Fibroblast of lung (primary cell): Measurements from ENCODE around the gene PSMG2. TPM values are rescaled to one million over a fixed set of nuclear protein-coding genes. Genes with fewer than 3 reads are reported as not detected.
A peak's percentile ranks its signal among the peaks of the same experiment; 100 is the strongest.

Source experiments
- DNase-seq, 2 donors: peaks; one replicate each; pipeline versions ENCODE4 v3.0.0 to v3.0.0-alpha.2; 2010; ENCODE audit warnings: low read depth in 2 of 2
- H2AFZ ChIP-seq: 2 replicates; pipeline ENCODE4 v1.5.1; 2012; ENCODE audit warnings: low read length, control low read depth, inconsistent platforms
- H3K27ac ChIP-seq: 2 replicates; pipeline ENCODE4 v1.5.1; 2011; ENCODE audit warnings: low read length, control low read depth; ENCODE audit not compliant: insufficient read depth
- H3K27me3 ChIP-seq: 2 replicates; pipeline ENCODE4 v1.5.1; 2011; ENCODE audit warnings: mild to moderate bottlenecking, low read length; ENCODE audit not compliant: control insufficient read depth, insufficient read depth
- H3K36me3 ChIP-seq: 2 replicates; pipeline ENCODE4 v1.5.1; 2011; ENCODE audit warnings: low read length; ENCODE audit not compliant: control insufficient read depth, insufficient read depth
- H3K4me1 ChIP-seq: 2 replicates; pipeline ENCODE4 v1.5.1; 2011; ENCODE audit warnings: low read length; ENCODE audit not compliant: control insufficient read depth, insufficient read depth; ENCODE audit errors: extremely low read depth
- H3K4me2 ChIP-seq: 2 replicates; pipeline ENCODE4 v1.5.1; 2011; ENCODE audit warnings: low read length, control low read depth; ENCODE audit not compliant: insufficient read depth; ENCODE audit errors: extremely low read depth
- H3K4me3 ChIP-seq, 4 experiments: fragments of 200-600 bp in 1 of 4; sonication (generic) in 1 of 4; replicated peaks in 1 of 4; 2 replicates each; pipeline ENCODE4 v1.5.1; 2011 to 2016; ENCODE audit warnings: low read length in 4 of 4, low read depth in 3 of 4, mild to moderate bottlenecking in 3 of 4, control low read depth in 2 of 4, inconsistent platforms in 1 of 4, mixed read lengths in 1 of 4; ENCODE audit not compliant: insufficient read depth in 1 of 4; ENCODE audit errors: control extremely low read depth in 1 of 4
- H3K79me2 ChIP-seq: 2 replicates; pipeline ENCODE4 v1.5.1; 2012; ENCODE audit warnings: mild to moderate bottlenecking, low read length, inconsistent platforms; ENCODE audit not compliant: control insufficient read depth, insufficient read depth
- H3K9ac ChIP-seq: 2 replicates; pipeline ENCODE4 v1.5.1; 2011; ENCODE audit warnings: mild to moderate bottlenecking, low read length, control low read depth; ENCODE audit not compliant: insufficient read depth
- H3K9me3 ChIP-seq: 2 replicates; pipeline ENCODE4 v1.5.1; 2012; ENCODE audit warnings: low read depth, low read length; ENCODE audit not compliant: control insufficient read depth, insufficient read depth
- H4K20me1 ChIP-seq: 2 replicates; pipeline ENCODE4 v1.5.1; 2011; ENCODE audit warnings: low read length; ENCODE audit not compliant: control insufficient read depth, insufficient read depth; ENCODE audit errors: extremely low read depth
- EZH2 ChIP-seq: IDR thresholded peaks from 2 replicates; pipeline ENCODE4 v1.5.1; 2012; ENCODE audit warnings: low read length, control low read depth, mild to moderate bottlenecking; ENCODE audit errors: missing control alignments
- polyA minus RNA-seq: library from RNA; depleted of rRNA, polyadenylated mRNA; stranded (reverse); fragments of >200 nt; gene quantifications from 2 replicates; pipeline ENCODE4 v1.2.3, GENCODE V29; 2011; ENCODE audit warnings: low replicate concordance
- polyA plus RNA-seq, 2 donors: library from polyadenylated mRNA; depleted of rRNA in 1 of 2; stranded (reverse) in 1 of 2; unstranded in 1 of 2; fragments of >200 nt; gene quantifications; 2 replicates each; pipeline ENCODE4 v1.2.1, GENCODE V29; 2011 to 2012; ENCODE audit warnings: missing spikeins in 1 of 2
- total RNA-seq: library from RNA; depleted of rRNA; stranded (reverse); fragments of >200 nt; gene quantifications from 2 replicates; pipeline ENCODE4 v1.2.1, GENCODE V29; 2014
- TF ChIP-seq, protein P1 (sequence below), 2 donors: IDR thresholded peaks in 1 of 2; conservative IDR thresholded peaks in 1 of 2; 1 replicate in 1 of 2; 2 replicates in 1 of 2; pipeline ENCODE4 v1.5.1; 2011 to 2012; ENCODE audit warnings: low read length in 2 of 2, control low read depth in 1 of 2, inconsistent platforms in 1 of 2, low read depth in 1 of 2, mild to moderate bottlenecking in 1 of 2

PSMG2 gene, protein sequence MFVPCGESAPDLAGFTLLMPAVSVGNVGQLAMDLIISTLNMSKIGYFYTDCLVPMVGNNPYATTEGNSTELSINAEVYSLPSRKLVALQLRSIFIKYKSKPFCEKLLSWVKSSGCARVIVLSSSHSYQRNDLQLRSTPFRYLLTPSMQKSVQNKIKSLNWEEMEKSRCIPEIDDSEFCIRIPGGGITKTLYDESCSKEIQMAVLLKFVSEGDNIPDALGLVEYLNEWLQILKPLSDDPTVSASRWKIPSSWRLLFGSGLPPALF
- total RNA-seq (72.8 and 74.5 TPM in 2 replicates), polyA plus RNA-seq (78.7 and 79.4 TPM in 2 replicates), polyA minus RNA-seq (11.2 and 30.5 TPM in 2 replicates)
- 65.4 and 79.1 TPM in 2 replicates for polyA plus RNA-seq (2012)

DNA sequence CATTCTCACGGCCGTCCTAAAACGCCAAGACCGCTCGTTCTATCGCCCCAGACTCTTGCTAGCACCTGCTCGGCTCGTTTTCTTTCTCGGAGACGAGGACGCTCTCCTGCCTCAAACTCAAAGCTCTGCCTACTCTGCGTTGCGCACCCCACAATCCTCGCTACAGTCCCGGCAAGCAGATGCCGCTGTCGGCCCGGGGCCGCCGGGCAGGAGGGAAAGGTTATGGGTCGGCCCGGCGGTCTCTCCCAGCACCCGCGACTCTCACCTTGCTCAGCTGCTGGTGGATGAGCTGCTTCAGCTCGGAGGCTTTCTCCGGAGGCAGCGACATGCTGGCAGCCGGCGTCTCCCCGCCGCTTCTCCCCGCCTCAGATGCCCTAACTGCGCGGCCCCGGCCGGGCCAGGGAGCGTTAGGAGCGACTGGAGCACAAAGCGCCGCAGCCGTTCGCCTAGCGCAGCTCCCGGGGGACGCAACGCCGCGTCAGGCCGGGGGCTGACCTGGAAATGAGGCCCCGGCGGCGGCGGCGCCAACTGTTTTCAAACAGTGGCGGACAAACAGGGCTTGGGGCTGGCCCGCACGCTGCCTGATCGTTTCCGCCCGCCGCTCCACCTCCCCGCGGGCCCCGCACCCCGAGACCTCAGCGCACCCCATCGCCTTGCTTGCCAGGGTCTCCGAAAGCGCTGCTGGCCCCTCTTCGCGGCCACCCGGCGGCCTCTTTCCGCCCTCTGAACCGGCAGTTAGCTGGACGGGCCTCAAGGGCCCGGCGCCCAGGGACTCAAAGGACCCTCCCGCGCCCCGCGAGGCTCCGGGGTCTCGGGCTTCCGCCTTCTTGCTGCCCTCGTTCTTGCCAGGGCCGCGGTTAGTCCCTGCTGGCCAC lies at the start of gene PSMG2, which contains the start of gene CEP76:
PSMG2 (plus strand) TSS at position 822 of the 875 bp plus-strand sequence. CDS start 66 bp downstream, outside the sequence.
CEP76 (minus strand) TSS at position 503 of the 875 bp plus-strand sequence; CDS start at position 328, 175 bp downstream.
- Histone ChIP-seq H3K4me1 (no peaks in the 10 kb centered on the region), H3K4me2 (peak within 1 kb of the TSS; percentile 93), H3K36me3 (no peaks in the 10 kb centered on the region), H3K9me3 (no peaks in the 10 kb centered on the region), H3K27ac (peak within 1 kb of the TSS; percentile 96), H3K27me3 (no peaks in the 10 kb centered on the region), H3K4me3 (peak within 1 kb of the TSS; percentile 67 to 98 (median 92)), H4K20me1 (no peaks in the 10 kb centered on the region), H3K79me2 (peaks cover 42% of the 10 kb centered on the region), H2AFZ (peak within 1 kb of the TSS; percentile 93), H3K9ac (peak within 1 kb of the TSS; percentile 99)
- peak; percentile 87 to 90 for DNase-seq
- TF ChIP-seq, protein P1, sequence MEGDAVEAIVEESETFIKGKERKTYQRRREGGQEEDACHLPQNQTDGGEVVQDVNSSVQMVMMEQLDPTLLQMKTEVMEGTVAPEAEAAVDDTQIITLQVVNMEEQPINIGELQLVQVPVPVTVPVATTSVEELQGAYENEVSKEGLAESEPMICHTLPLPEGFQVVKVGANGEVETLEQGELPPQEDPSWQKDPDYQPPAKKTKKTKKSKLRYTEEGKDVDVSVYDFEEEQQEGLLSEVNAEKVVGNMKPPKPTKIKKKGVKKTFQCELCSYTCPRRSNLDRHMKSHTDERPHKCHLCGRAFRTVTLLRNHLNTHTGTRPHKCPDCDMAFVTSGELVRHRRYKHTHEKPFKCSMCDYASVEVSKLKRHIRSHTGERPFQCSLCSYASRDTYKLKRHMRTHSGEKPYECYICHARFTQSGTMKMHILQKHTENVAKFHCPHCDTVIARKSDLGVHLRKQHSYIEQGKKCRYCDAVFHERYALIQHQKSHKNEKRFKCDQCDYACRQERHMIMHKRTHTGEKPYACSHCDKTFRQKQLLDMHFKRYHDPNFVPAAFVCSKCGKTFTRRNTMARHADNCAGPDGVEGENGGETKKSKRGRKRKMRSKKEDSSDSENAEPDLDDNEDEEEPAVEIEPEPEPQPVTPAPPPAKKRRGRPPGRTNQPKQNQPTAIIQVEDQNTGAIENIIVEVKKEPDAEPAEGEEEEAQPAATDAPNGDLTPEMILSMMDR (conservative IDR thresholded peaks at IDR 0.05 in 1 of 2, IDR thresholded peaks at IDR 0.05 in 1 of 2; ENCODE audit: low read depth in 1 of 2, low read length in 2 of 2) = no peak
- no peak for TF ChIP-seq EZH2

DNA sequence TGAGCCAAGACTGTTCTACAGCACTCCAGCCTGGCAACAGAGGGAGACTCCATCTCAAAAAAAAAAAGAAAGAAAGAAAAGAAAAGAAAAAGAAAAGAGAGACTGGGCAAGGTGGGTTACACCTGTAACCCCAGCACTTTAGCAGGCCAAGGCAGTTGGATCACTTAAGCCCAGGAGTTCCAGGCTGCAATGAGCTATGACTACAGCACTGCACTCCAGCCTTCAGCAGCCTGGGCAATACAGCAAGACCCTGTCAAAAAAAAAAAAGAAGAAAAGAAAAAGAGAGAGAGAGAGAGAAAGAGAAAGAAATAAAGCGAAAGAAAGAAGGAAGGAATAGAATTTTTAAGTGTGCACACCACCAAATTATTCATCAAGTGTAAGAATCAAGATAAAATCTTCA lies 47.9 kb upstream of the PSMG2 start:
- Histone ChIP-seq H3K9me3 (no peaks in the 10 kb centered on the region), H3K4me2 (peak overlapping the region; percentile 29), H3K79me2 (peaks cover 56% of the 10 kb centered on the region), H4K20me1 (no peaks in the 10 kb centered on the region), H3K27me3 (no peaks in the 10 kb centered on the region), H3K4me1 (peaks cover 2% of the 10 kb centered on the region), H3K9ac (no peak overlapping the region), H2AFZ (no peak overlapping the region), H3K4me3 (no peak overlapping the region), H3K27ac (no peak overlapping the region), H3K36me3 (no peaks in the 10 kb centered on the region)
- TF ChIP-seq, protein P1 (conservative IDR thresholded peaks at IDR 0.05 in 1 of 2, IDR thresholded peaks at IDR 0.05 in 1 of 2; ENCODE audit: low read depth in 1 of 2, low read length in 2 of 2) = no peak
- TF ChIP-seq EZH2 = no peak
- no peak for DNase-seq

DNA sequence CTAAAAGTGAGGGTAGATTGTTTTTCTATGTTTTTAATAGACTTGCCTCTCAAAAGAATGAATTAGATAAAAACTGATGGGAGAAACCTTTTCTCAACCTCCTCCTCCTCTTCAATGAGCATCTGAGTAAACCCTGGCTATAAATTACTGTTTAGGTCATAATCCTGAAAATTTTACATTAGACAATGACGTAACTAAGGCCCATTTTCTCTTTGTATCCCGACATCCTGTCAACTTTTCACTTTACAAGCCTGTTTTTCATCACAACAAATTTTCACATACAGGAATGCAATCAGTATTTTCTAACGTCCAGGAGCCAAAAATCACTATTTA lies 46.3 kb upstream of the PSMG2 start:
- Histone ChIP-seq H3K9ac (peak overlapping the region; percentile 89), H3K4me2 (peak overlapping the region; percentile 89), H4K20me1 (no peaks in the 10 kb centered on the region), H3K27ac (peak overlapping the region; percentile 79), H3K27me3 (no peaks in the 10 kb centered on the region), H2AFZ (peak overlapping the region; percentile 14), H3K79me2 (peaks cover 49% of the 10 kb centered on the region), H3K4me1 (peaks cover 2% of the 10 kb centered on the region), H3K9me3 (no peaks in the 10 kb centered on the region), H3K4me3 (peak overlapping the region; percentile 66 to 98 (median 74)), H3K36me3 (no peaks in the 10 kb centered on the region)
- DNase-seq = peak; percentile 40 to 48
- TF ChIP-seq, protein P1 (conservative IDR thresholded peaks at IDR 0.05 in 1 of 2, IDR thresholded peaks at IDR 0.05 in 1 of 2; ENCODE audit: low read depth in 1 of 2, low read length in 2 of 2) = no peak
- no peak for TF ChIP-seq EZH2
